Suprapubic skin (tissue), 4 donors: Measurements from ENCODE around the gene SLC22A13.
"Not testable (repeated sequence)": the region's sequence is repeated elsewhere in the genome, so short reads cannot be mapped to it uniquely, and the experiment has no call there.

Experiments used
- EP300 ChIP-seq: sonication (generic); formaldehyde crosslinking; IDR thresholded peaks from one replicate; pipeline ENCODE4 v1.6.1; 2017; ENCODE audit warnings: antibody characterized with exemption
- POLR2A ChIP-seq, 2 donors: fragments of 450-650 bp; IDR thresholded peaks; one replicate each; pipeline ENCODE4 v1.6.1; 2017; ENCODE audit warnings: antibody characterized with exemption in 2 of 2, mild to moderate bottlenecking in 2 of 2, moderate library complexity in 2 of 2
- POLR2AphosphoS5 ChIP-seq, 3 donors: sonication (generic); formaldehyde crosslinking; IDR thresholded peaks; one replicate each; pipeline ENCODE4 v1.6.1; 2017; ENCODE audit warnings: antibody characterized with exemption in 3 of 3
- TF ChIP-seq, protein P1 (sequence below), 2 donors: fragments of 200-600 bp in 1 of 2; fragments of 450-650 bp in 1 of 2; sonication (generic) in 1 of 2; IDR thresholded peaks; one replicate each; pipeline ENCODE4 v1.5.1; 2016 to 2019; ENCODE audit warnings: antibody characterized with exemption in 2 of 2, mild to moderate bottlenecking in 1 of 2, moderate library complexity in 1 of 2

DNA sequence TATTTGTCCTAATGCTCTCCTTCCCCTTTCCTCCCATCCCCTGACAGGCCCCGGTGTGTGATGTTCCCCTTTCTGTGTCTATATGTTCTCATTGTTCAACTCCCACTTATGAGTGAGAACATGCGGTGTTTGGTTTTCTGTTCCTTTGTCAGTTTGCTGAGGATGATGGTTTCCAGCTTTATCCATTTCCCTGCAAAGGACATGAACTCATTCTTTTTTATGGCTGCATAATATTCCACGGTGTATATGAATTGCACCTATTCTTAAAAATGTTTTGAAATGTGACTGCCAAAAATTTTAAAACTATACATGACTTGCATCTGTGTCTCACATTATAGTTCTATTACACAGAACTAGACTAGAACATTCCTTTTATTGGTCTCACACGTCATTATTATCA lies 55.0 kb downstream of the SLC22A13 start:
- TF ChIP-seq, protein P1, sequence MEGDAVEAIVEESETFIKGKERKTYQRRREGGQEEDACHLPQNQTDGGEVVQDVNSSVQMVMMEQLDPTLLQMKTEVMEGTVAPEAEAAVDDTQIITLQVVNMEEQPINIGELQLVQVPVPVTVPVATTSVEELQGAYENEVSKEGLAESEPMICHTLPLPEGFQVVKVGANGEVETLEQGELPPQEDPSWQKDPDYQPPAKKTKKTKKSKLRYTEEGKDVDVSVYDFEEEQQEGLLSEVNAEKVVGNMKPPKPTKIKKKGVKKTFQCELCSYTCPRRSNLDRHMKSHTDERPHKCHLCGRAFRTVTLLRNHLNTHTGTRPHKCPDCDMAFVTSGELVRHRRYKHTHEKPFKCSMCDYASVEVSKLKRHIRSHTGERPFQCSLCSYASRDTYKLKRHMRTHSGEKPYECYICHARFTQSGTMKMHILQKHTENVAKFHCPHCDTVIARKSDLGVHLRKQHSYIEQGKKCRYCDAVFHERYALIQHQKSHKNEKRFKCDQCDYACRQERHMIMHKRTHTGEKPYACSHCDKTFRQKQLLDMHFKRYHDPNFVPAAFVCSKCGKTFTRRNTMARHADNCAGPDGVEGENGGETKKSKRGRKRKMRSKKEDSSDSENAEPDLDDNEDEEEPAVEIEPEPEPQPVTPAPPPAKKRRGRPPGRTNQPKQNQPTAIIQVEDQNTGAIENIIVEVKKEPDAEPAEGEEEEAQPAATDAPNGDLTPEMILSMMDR (IDR thresholded peaks at IDR 0.05) = not testable (repeated sequence)
- TF ChIP-seq POLR2A (IDR thresholded peaks at IDR 0.05); POLR2AphosphoS5 (IDR thresholded peaks at IDR 0.05); EP300: not testable (repeated sequence)
